B cell (primary cell): ENCODE data around the gene ADD3. TPM values are rescaled to one million over a fixed set of nuclear protein-coding genes. Genes with fewer than 3 reads are reported as not detected.

Experiments used
- ATAC-seq: fragments of 200-7000 bp; cut with Tn5 transposase; one replicate; pipeline ENCODE4 v1.10.0; 2021; ENCODE audit warnings: low read depth, mild to moderate bottlenecking, moderate number of reproducible peaks, moderate library complexity
- CTCF ChIA-PET: fragments of 350-600 bp; sonication (Branson Sonifier 250); formaldehyde crosslinking; loops from one replicate; lab custom pipeline; 2021; ENCODE audit warnings: antibody characterized with exemption, inconsistent platforms; lab: Charles Lee
- POLR2A ChIA-PET: fragments of 350-600 bp; sonication (Branson Sonifier 250); formaldehyde crosslinking; loops from one replicate; lab custom pipeline; 2021; ENCODE audit warnings: antibody characterized with exemption; lab: Charles Lee
- DNase-seq: peaks from one replicate; pipeline ENCODE4 v3.0.0; 2013
- H2AFZ ChIP-seq: 2 replicates; pipeline ENCODE4 v1.6.1; 2012; ENCODE audit warnings: mild to moderate bottlenecking, low read depth, low read length; ENCODE audit not compliant: insufficient read depth, poor library complexity, severe bottlenecking
- H3K27ac ChIP-seq, 2 donors: 1 replicate in 1 of 2; 2 replicates in 1 of 2; pipeline ENCODE4 v1.5.1; 2012 to 2013; ENCODE audit warnings: low read length in 2 of 2, mild to moderate bottlenecking in 2 of 2, moderate library complexity in 1 of 2
- H3K27me3 ChIP-seq, 4 experiments: fragments of 200-600 bp in 1 of 4; sonication (generic) in 1 of 4; replicated peaks in 1 of 4; 1 replicate in 2 of 4; 2 replicates in 2 of 4; pipeline versions ENCODE4 v1.6.1 to v1.7.0; 2013 to 2016; ENCODE audit warnings: low read length in 3 of 4, mild to moderate bottlenecking in 2 of 4, mixed read lengths in 1 of 4, moderate library complexity in 1 of 4; ENCODE audit not compliant: insufficient read depth in 4 of 4, control insufficient read depth in 3 of 4; ENCODE audit errors: control extremely low read depth in 1 of 4
- H3K36me3 ChIP-seq, 2 experiments: replicated peaks in 1 of 2; 1 replicate in 1 of 2; 2 replicates in 1 of 2; pipeline versions ENCODE4 v1.6.1 to v1.7.1; 2013; ENCODE audit warnings: low read length in 1 of 2; ENCODE audit not compliant: insufficient read depth in 2 of 2, control insufficient read depth in 1 of 2; ENCODE audit errors: control extremely low read depth in 1 of 2, extremely low read depth in 1 of 2
- H3K4me1 ChIP-seq, 2 donors: fragments of 200-600 bp in 1 of 2; sonication (generic) in 1 of 2; 1 replicate in 1 of 2; 2 replicates in 1 of 2; pipeline versions ENCODE4 v1.5.1 to v1.6.1; 2013 to 2017; ENCODE audit warnings: low read length in 2 of 2; ENCODE audit not compliant: control insufficient read depth in 2 of 2, insufficient read depth in 2 of 2
- H3K4me2 ChIP-seq: replicated peaks from 2 replicates; pipeline ENCODE3; 2012; ENCODE audit warnings: mild to moderate bottlenecking, low read depth, low read length; ENCODE audit not compliant: poor library complexity, severe bottlenecking
- H3K4me3 ChIP-seq, 5 experiments: fragments of 200-600 bp in 1 of 5; sonication (generic) in 1 of 5; 1 replicate in 3 of 5; 2 replicates in 2 of 5; pipeline versions ENCODE4 v1.5.1 to v1.7.0; 2011 to 2016; ENCODE audit warnings: low read length in 4 of 5, mild to moderate bottlenecking in 4 of 5, low read depth in 2 of 5, control low read depth in 1 of 5, moderate library complexity in 1 of 5; ENCODE audit not compliant: insufficient read depth in 1 of 5; ENCODE audit errors: control extremely low read depth in 1 of 5, extremely low read depth in 1 of 5
- H3K79me2 ChIP-seq: fragments of 200-600 bp; sonication (generic); one replicate; pipeline ENCODE4 v1.6.0; 2016; ENCODE audit warnings: low read length; ENCODE audit not compliant: control insufficient read depth, insufficient read depth
- H3K9ac ChIP-seq: fragments of 200-600 bp; sonication (generic); 2 replicates; pipeline ENCODE4 v1.6.1; 2017; ENCODE audit warnings: mild to moderate bottlenecking, low read length, moderate library complexity
- H3K9me3 ChIP-seq, 3 donors: one replicate each; pipeline versions ENCODE4 v1.6.1 to v1.7.1; 2013; ENCODE audit warnings: low read length in 2 of 3; ENCODE audit not compliant: control insufficient read depth in 2 of 3, insufficient read depth in 1 of 3; ENCODE audit errors: control extremely low read depth in 1 of 3
- H4K20me1 ChIP-seq: 2 replicates; pipeline ENCODE4 v1.6.0; 2012; ENCODE audit warnings: mild to moderate bottlenecking, low read length; ENCODE audit not compliant: insufficient read depth, control insufficient read depth, poor library complexity, severe bottlenecking
- H3K27ac Mint-ChIP-seq: one replicate; pipeline ENCODE4 v1.8.0; 2021; ENCODE audit warnings: mixed read lengths
- H3K27me3 Mint-ChIP-seq: one replicate; pipeline ENCODE4 v1.8.0; 2021; ENCODE audit warnings: mixed read lengths
- H3K4me1 Mint-ChIP-seq: one replicate; pipeline ENCODE4 v1.8.0; 2021; ENCODE audit warnings: mixed read lengths
- H3K4me3 Mint-ChIP-seq: one replicate; pipeline ENCODE4 v1.8.0; 2021; ENCODE audit warnings: mixed read lengths
- H3K9me3 Mint-ChIP-seq: one replicate; pipeline ENCODE4 v1.8.0; 2022; ENCODE audit warnings: mixed read lengths; ENCODE audit not compliant: insufficient read depth
- CTCF ChIP-seq: fragments of 200-600 bp; IDR thresholded peaks from one replicate; pipeline ENCODE4 v1.8.0; 2022; ENCODE audit warnings: antibody characterized with exemption, mild to moderate bottlenecking
- EZH2 ChIP-seq: IDR thresholded peaks from 2 replicates; pipeline ENCODE4 v1.6.1; 2012; ENCODE audit warnings: borderline replicate concordance, low read depth, mild to moderate bottlenecking, moderate library complexity, low read length; ENCODE audit not compliant: insufficient read depth, poor library complexity, severe bottlenecking
- WGBS: methylation state at CpG from one replicate; pipeline ENCODE4 v1.1.5; 2013; ENCODE audit warnings: missing lambda C conversion rate; ENCODE audit not compliant: insufficient coverage; 5-methylcytosine and 5-hydroxymethylcytosine counted together
- intact Hi-C: fragments of 100-400 bp; cut with micrococcal nuclease; formaldehyde crosslinking; loops from one replicate; pipeline ENCODE4 v1.10.0; 2022
- polyA plus RNA-seq: library from polyadenylated mRNA; depleted of rRNA; stranded (reverse); fragments of >200 nt; gene quantifications from 2 replicates; pipeline ENCODE4 v1.2.3, GENCODE V29; 2012
- total RNA-seq, 2 donors: library from RNA; stranded (reverse); fragments of 120-200 nt in 1 of 2; gene quantifications; 1 replicate in 1 of 2; 2 replicates in 1 of 2; pipeline versions ENCODE4 v1.2.3 to v1.2.4, GENCODE V29; 2013 to 2022

The ADD3 gene
- total and polyA plus RNA-seq, 2 donors (not counting 1 experiment from before 2014, with no cell fraction given) = 156 to 185 TPM

DNA sequence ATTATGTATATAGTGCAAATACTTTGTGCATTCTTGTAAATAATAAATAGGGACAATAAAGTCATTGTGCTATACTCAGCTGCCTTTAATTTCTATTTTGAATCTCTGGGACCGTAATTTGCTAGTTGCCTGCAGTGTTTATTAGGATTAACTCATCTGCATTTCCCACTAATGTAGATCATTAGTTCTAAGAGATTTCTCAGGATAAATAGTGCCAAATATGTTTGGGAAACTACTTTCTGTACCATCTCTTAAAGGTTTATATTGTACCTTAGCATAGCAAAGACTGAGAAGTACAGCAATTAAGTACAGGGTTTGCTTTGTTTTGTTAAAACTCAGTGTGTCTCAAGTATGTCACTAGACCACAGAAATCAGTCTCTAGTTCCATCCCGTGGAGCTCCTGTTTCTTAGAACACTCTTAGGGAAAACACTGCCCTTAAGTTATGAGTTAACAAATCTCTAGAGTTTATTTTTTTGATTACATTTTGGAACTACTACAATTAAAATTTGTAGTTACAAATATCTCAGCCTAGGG is 26.0 kb downstream of the ADD3 start:
- no peaks in the 10 kb centered on the region for H3K27me3 ChIP-seq
- POLR2A ChIA-PET = no interaction called here
- ATAC-seq = no peak
- no peak overlapping the region for H2AFZ ChIP-seq
- CTCF ChIA-PET = interaction anchor here (0.5 kb wide), 1 partner anchor 81 kb away, joined by 3 read pairs; no protein-coding TSS in a partner anchor
- H3K9me3 ChIP-seq = no peaks in the 10 kb centered on the region
- DNase-seq = no peak
- TF ChIP-seq CTCF (no peak), EZH2 (no peak)
- peaks cover 95% of the 10 kb centered on the region for H3K79me2 ChIP-seq
- H3K36me3 ChIP-seq = peaks cover 0 to 2% of the 10 kb centered on the region in 2 experiments
- no peak overlapping the region for H3K27ac Mint-ChIP-seq
- peaks cover 18 to 24% of the 10 kb centered on the region in 2 donors for H3K4me1 ChIP-seq
- H3K27ac ChIP-seq = no peak overlapping the region
- intact Hi-C loops = no loop called here
- H3K27me3 Mint-ChIP-seq = no peaks in the 10 kb centered on the region
- peaks cover 41% of the 10 kb centered on the region for H4K20me1 ChIP-seq
- H3K4me3 Mint-ChIP-seq = no peak overlapping the region
- no CpG with 5 or more reads among the region's 2 CpGs for WGBS
- no peak overlapping the region for H3K4me2 ChIP-seq
- no peak overlapping the region for H3K9ac ChIP-seq
- no peak overlapping the region for H3K4me3 ChIP-seq
- H3K4me1 Mint-ChIP-seq = peaks cover 56% of the 10 kb centered on the region
- H3K9me3 Mint-ChIP-seq = no peaks in the 10 kb centered on the region

- DNase-seq (no peak), ATAC-seq (no peak)
- intact Hi-C loops = no loop called here
- H3K4me2 ChIP-seq = no peak overlapping the region
- H4K20me1 ChIP-seq = peaks cover 43% of the 10 kb centered on the region
- ChIA-PET POLR2A (no interaction called here), CTCF (interaction anchor here (0.9 to 2.1 kb wide), 5 partner anchors 21 to 150 kb away, joined by 3 to 7 read pairs (median 3); no protein-coding TSS in a partner anchor)
- no peak overlapping the region for H2AFZ ChIP-seq
- H3K9ac ChIP-seq = no peak overlapping the region
- no peaks in the 10 kb centered on the region for H3K9me3 ChIP-seq
- H3K27me3 Mint-ChIP-seq = no peaks in the 10 kb centered on the region
- no peak for TF ChIP-seq EZH2
- H3K4me3 Mint-ChIP-seq = no peak overlapping the region
- H3K4me1 Mint-ChIP-seq = peaks cover 64% of the 10 kb centered on the region
- WGBS = no CpG with 5 or more reads among the region's 2 CpGs
- H3K36me3 ChIP-seq = peaks cover 0 to 2% of the 10 kb centered on the region in 2 experiments
- H3K27ac Mint-ChIP-seq = no peak overlapping the region
- no peaks in the 10 kb centered on the region for H3K9me3 Mint-ChIP-seq
- no peaks in the 10 kb centered on the region for H3K27me3 ChIP-seq
- peaks cover 95% of the 10 kb centered on the region for H3K79me2 ChIP-seq
- no peak overlapping the region for H3K4me3 ChIP-seq
- H3K4me1 ChIP-seq = peaks cover 24 to 30% of the 10 kb centered on the region in 2 donors
- H3K27ac ChIP-seq = no peak overlapping the region
Measured at GRCh38 chr10:110034596-110034995, 26.8 kb downstream of the ADD3 start.
